ENCODE data around the gene ICE2.
A peak's percentile ranks its signal among the peaks of the same experiment; 100 is the strongest.

The ICE2 gene

DNA sequence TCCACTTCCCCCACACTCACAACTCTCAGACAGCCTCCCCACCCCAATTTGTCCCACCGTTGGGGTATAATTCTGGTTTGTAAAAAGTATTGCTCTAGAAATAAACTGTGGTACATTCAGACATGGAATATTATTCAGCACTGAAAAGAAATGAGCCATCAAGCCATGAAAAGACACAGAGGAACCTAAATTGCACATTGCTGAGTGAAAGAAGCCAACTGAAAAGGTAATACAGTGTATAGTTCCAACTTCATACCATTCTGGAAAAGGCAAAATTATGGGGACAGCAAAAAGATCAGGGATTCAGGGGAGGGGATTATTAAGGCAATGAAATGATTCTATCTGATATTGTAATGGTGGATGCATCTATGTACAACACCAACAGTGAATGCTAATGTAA is 91.6 kb downstream of the ICE2 start:
- DNase-seq = no peak

DNA sequence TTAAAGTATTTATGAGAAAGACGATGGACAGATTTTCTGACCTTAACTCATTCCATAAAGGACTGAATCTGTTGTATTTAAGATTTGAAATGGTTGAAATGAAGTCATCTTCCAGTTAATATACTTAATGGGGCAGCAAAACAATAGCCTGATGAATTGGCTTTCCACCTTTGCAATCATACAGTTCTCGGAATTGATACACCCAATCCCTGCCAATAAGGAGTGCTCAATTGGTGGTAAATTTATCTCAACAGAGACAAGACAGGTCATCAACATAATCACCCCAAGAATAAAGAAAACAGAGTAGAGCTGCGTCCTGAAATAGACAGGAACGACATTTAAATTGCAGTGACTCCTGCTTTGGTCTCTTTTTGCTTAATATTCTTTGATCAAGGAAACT is 92.3 kb downstream of the ICE2 start:
- no peak for DNase-seq

DNA sequence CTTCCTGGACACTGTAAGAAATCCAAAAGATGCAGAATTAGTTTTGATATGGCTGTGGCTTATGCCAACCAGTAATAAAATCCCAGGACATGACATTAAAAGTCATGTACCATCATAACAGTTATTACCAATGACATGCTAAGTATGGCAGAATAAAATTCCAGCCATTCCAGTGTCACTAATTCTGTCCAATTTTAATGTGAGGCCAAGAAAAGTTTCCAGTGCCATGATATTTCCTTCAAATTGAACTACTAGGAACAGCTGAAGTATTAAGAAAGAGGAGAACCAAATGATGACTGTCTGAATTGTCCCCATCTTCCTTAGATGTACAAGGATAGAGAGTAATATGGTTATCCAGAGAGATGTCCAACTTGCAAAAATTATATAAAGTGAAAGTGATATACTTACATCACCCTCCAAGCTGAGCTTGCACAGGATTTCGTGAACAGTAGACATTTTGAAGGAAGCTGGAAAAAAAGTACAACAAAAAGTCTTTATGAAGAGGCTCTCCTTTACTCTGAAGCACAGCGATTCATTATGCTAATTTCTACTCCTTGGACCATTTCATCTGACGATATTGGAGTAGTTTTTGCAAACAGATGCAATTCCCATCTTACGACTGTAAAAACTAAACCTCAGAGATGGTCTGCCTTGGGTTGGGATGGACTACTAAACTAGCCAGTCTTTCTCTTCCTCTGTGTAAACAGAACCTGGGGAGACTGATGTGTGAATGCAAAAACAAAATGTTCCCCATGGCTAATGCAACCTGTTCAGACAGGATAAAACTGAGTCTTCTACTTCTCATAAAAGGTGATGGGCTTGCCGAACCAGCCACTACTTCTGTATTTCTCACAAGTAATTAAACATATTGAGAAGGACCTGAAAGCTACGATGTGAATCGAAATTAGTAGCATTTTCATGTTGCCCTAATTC is 93.1 kb downstream of the ICE2 start:
- DNase-seq = no peak

DNA sequence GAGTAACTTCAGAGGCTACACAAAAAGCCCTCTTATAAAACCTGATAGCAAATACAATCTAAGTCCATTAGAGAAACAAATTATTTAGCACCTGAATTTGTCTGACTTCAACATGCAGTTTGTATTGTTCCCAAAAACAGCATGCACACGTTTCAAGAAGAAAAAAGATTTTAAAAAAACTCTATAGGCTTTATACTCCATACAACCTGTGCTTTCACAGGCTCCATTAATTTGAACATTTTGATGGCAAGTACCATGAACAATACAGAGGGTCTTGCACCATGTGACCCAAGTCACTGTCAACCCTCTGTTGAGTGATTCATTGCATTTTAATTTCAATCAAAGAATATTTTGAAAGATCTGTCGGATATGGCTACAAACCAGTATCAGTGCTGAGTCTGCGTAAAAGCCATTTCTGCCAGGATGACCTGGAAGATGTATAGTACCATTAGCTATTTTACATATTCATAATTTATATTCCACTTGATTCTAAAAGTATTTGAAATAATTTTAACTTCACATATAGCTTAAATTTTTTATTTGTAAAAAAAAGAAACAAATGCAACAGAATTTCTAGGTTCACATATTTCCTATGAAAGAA is 94.3 kb downstream of the ICE2 start:
- no peak for DNase-seq

DNA sequence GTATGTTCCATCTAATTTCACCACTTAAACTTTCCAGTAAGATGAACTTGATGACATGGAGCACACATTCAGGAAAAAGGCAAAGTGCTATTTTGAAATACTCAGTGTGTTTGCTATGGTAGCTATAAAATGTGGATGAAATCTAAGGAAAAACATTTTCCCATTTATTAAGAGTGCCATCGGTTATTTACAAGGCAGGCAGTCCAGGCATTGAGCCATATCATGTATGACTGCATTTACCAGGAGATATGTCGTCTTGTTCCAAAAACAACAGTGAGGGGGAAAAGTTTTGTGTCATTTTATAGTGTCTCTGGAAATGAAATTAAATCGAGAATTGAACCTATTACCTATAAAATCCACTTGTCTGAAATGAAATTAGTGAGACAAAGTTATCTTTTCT is 94.9 kb downstream of the ICE2 start:
- DNase-seq = no peak

DNA sequence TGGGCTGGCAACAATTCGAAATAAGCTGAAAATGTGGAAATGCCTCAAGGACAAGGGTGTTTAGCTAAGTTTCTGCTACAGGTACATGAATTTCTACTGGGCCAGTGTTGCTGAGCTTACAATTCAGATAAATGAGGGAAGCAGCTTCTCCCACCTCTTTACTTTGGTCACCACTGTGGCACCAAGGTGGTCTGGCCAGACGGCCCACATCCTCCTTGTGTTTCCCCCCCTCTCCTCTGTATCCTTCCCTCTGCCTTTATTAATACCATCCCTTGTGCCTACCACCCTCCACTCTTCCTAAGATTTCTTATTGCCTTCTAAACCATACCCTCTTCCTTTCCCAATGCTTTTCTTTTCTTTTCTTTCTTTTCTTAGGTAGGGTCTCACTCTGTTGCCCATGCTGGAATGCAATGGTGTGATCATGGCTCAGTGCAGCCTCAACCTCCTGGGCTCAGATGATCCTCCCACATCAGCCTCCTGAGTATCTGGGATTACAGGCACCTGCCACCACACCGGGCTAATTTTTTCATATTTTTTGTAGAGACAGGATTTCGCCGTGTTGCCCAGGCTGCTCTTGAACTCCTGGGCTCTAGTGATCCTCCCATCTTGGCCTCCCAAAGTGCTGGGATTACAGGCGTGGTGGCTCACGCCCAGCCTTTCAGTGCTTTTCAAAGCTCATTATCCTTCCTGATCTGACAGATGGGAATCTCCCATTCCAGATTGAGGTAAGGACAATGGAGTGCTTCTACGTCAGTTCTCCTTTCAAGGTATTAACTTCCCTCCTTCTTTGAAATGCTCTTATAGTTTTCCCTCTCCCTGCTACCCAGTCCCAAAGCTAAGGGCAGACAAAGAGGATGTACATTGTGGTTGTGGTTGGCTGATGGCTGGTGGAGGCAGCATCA is 95.9 kb downstream of the ICE2 start:
- no peak for DNase-seq

DNA sequence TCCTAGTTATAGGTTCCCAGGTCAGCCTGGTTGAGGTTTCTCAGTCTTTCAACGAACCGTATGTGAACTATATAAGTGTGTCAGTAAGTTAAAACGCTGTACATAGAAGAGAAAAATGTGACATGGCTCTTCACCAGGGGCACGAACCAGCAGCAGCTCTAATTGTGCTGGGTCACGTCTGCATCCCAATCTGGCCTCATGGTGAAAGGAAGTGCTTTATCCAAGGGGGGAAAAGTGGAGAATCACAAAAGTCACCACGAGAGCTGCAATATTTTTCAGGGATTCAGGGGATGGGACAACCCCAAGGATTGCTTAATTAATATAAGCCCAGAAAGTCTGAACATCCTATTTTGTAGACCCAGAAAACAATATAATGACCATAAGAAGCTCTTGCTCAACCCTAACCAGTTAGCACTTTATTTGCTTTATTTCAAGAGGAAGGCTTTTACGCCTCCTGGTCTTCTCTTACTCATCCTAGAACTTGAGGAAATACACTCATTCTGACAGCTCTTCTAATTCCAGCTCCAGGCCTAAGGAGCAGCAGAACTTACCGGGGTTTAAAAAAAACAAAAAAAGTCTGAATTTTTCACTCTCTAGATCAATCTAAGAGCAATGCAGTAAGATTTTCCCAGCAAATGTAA is 97.7 kb downstream of the ICE2 start:
- no peak for DNase-seq

DNA sequence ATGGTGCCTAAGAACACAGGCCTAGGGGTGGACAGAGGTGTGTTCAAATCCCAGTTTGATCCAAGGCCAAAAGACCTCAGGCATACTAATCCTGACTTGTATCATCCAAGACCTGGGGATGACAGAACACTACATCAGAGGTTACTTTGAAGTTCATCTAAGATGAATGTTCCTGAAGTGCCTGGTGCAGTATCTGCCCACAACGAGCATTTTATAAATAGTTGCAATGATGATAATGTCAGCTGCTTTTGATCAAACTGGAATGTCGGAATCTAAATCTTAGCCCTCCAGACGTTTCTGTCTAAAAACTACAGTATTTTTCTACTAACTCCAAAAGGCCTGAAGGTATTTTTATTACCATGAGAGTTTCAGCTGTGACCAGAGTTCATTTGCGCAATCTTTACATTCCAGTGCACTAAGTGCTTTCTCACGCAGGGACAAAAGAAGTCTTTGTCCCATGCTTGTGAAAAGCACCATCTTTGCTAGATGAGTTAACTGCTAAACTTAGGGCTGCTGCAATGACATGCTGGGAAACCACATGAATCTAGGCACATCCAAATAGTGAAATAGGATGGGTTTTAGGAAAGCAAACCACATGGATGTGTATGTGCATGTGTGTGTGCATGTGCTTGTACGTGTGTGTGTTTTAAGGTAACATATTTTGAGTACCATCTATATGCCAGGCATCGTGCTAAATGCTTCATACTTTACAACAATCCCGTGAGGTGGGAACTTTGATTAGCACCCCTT is 99.2 kb downstream of the ICE2 start:
- no peak for DNase-seq

DNA sequence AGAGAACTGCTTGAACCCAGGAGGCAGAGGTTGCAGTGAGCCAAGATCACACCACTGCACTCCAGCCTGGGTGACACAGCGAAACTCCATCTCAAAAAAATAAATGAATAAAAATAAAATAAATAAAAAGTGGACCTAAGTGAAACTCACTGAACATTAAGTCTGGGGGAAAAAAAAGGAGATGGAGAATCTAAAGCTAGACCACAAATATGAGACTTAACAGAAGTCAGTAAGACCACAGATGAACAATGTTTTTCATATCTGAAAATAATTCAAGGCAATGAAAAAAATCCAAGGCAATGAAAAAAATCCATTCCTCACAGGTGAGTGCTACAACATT is 99.8 kb downstream of the ICE2 start:
- no peak for DNase-seq

DNA sequence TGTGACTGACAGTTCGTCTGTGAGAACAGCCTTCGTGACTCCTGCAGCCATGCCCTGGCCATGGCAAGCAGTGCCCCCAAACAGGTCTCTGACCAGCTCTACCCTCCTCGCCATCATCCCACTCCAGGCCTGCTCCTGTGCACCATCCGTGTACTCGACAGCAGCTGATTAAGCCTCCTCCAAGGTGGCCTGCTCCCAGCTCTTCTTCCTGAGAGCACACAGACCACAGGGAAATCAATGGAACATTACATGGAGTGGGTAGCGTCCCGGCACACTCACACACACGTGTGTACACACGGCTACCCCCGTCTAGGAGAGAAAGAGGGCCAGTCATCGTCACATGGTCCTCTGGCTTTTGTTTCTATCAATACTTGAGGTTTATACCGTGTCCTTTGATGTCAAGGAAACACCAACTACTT is 102.3 kb downstream of the ICE2 start:
- no peak for DNase-seq

DNA sequence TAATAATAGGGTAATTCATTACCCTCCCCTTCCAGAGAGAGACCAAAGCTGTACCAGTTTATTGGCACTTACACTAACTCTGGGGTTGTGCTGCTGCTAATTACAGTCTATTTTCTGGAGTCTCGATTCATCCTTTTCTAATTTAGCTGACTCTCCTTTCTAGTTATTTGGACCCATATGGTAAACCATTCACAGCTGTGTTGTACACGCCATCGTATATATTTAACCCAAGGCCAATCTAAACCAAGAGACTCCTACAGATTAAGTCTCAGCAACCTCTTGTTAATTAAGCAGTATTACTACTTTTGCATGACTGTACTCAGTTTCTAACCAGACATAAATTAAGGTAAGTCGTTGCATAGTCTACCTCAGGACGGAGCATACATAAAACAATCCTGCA is 103.6 kb downstream of the ICE2 start:
- DNase-seq = no peak

DNA sequence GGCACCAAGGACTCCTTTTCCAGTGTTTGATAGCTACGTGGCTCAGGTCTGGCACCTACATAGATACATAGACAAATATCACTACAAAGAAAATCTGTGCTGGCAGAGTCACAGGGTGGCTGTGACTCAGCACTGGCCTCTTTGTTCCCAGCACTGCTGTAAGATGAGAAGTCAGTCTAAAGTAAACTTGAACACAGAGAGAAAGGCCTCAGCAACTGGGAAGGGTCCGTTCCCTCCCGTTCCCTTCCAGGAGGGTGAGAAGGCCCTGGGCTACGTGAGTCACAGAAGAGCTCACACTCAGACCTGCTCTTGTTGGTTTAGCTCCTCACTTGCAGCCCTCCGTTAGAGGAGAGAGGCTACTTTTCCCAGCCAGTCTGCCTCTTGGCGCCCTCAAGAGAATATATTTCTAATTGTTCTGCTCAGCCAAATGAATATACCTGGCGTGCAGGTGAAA is 104.3 kb downstream of the ICE2 start:
- no peak for DNase-seq

DNA sequence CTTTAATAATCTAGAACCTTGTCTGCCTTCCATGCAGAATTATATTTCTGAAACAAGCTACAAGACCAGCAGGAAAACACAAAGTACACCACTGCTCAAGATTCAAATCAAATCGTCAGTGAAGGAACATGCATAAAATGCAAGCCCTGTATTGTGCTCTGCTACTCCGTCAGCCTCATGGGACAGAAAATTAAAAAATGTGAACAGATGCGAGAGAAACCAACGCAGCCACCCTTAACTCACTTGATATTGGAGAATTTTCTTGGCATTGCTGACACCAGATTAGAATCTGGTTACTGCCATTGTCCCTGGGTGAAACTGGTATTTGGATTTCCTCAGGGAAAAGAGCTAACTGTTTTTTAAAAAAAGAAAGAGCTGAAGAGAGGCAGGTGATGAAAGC is 104.7 kb downstream of the ICE2 start:
- no peak for DNase-seq

DNA sequence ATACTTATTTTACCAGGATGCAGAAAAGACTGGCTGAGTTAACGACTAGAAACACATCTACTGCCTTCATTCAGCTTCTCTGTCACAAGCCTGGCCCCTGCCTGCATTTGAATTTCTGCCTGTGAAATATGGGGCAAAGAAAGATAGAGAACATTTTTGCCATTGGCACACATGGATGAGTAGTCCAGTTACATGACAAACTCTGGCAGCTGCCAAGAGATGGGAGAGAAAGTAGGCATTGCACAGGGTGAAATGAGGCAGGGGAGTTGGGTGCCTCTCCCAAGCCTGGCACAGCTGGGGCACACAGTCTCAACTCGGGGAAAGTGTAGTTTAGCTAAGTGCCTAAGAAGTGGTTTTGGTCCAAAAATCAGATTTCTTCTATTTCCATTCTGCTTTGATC is 105.2 kb downstream of the ICE2 start:
- DNase-seq = no peak

DNA sequence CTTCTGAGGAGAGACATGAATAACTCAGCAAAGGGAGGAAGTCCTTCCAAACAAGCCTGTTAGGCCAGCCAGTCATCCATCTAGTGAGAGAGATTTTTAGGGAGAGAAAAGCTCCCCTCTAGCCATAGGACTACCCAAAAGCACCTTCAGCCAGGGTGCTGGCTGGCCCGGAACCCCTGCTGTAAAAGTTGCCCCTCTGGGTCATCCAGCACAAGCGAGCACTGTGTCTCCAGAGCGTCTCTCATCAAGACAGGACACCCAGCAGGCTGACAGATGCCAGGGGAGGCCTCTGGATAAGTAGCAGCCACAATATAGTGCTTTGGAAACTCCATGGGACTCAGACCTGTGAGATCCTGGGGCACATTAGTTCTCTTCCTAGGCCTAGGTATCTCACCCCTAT is 105.6 kb downstream of the ICE2 start:
- no peak for DNase-seq

DNA sequence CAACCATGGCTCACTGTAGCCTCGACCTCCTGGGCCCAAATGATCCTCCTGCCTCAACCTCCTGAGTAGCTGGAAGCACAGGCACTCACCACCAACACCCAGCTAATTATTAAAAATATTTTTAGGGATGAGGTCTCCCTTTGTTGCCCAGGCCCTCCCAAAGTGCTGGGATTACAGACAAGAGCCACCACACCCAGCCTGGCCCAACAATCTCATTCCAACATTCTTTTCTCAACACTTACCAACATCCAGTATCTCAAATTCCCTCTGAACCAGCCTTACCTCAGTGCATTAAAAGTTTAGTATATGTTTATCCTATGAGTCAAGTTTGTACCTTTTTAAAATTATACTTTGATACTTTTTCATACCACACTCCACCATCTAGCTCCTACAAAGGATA is 106.2 kb downstream of the ICE2 start:
- DNase-seq = no peak

DNA sequence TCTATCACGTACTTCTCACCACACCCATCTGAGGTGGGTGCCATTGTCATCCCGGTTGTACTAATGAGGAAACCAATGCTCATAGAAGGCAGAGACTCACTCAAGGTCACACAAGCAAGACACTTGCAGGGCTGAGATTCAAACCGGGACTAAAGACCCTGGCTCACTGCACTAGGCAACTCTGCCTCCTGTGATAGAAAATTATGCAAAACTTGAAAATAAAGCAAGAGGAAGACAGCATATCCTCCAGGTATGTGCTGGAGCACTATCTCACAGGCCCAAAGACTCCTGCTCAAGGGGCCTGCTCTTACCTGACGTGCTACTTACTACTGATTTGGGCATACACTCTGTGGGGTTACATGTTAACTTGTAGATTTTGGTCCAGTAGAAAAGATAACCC is 106.7 kb downstream of the ICE2 start:
- no peak for DNase-seq

DNA sequence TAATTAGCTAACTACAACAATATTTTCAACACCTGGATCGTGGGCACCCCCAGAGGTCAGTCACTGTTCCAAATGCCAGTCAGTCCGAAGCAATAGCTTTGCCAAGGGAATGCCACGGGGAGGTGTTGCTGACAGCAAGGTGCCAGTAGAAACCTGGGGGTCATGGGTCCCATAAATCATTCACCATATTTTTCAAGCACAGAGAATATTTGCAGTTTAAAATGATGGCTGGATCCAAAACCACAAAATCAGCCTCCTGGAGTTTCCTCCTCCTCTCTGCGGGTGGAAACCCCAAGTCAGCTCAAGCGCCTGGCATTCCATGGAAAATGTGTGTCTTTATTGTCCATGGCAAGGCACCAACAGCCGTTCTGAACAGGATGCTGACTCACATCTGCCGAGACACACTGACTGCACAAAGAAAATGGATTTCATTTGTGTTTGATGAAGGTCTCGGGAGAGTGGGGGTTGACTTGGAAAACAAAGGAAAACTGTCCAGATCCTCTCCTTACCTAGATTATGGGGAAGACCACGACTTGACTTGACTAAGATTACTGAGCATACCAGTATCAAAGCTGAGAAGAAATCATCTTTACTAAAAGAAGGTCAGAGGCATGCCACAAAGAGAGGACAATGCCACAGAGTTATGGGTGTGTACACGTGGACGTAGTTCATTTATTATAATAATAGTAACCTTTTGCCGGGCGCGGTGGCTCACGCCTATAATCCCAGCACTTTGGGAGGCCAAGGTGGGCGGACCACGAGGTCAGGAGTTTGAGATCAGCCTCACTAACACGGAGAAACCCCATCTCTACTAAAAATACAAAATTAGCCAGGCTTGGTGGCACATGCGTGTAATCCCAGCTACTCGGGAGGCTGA is 107.5 kb downstream of the ICE2 start:
- peak; percentile 30 to 54 for DNase-seq

DNA sequence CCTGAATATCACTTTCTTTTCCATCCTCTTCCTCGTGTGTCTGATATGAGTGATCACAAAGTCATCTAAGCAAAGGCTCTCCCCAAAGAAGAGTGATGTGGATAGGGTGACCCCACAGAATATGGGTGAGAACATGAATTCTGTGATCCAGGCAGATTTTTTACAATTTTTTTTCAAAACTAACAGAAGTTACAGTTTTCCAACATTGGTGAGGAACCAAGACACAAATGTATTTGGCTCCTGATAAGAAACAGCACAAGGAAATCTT is 108.1 kb downstream of the ICE2 start:
- no peak for DNase-seq

DNA sequence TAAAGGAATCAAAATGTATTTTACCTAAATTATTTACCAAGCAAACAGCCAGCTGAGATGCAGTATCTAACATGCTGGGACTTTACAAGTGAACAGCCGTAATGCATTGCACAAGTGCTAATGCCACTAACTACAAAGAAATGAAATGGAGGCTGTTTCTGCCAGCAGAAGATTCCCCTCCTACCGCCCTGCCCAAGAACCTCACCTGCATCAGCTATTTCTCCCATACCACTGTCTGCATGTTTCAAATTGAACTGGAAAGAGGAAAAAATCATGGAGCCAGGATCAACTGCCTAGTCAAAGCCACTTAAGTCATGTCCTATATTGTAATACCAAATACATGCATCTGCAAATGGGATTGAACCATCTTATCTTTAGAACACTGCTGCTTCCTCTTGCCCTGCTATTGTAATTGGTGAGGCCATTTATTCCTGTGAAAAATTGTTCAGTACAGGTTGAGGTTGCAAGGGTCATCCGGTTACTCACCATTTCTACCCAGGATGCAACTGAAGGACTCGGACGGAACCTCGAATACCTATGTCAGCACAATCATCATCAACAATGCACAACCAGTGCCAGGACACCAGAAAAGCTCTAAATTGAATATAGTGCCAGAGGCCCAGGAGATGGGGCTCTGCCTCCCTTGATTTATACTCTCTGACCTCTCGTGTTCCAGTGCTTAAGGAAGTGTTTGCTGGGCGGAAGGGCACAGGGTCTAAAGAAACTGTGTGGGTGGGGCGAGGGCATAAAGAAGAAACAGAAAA is 108.7 kb downstream of the ICE2 start:
- no peak for DNase-seq

DNA sequence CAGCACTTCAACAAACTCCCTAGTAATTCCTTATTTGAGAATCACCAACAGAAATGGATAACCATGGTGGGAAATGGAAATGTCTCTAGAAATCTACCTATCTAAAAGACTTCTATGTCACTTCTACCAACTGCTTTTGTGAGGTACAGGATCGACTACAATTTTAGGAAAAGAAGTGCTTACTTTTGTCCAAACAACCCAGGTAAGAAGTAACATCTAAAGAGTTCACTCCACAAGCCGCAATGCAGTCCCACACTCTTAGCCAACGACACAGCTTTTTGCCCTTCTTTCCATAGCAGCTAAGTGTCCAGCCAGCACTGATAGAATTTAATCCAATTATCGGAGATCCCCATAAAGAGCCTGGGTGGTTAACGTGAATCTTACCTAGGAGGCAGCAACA is 109.2 kb downstream of the ICE2 start:
- no peak for DNase-seq
